Measurements from ENCODE around the gene MED13L.

Gene MED13L

GRCh38 chr12:116070444-116070843 is 207.0 kb downstream of the MED13L start:
- Mint-ChIP-seq H3K36me3 (ENCODE audit: low read depth) (no peaks in the 10 kb centered on the region), H3K4me3 (no peak overlapping the region), H3K27ac (no peak overlapping the region), H3K9me3 (no peaks in the 10 kb centered on the region), H3K4me1 (ENCODE audit: low read depth) (peaks cover 44% of the 10 kb centered on the region), H3K27me3 (no peaks in the 10 kb centered on the region)
- intact Hi-C loops (cut with micrococcal nuclease): no loop called here

- intact Hi-C loops (cut with micrococcal nuclease): loop anchor here (10.0 kb wide), 1 partner anchor 165 kb away; no protein-coding TSS in a partner anchor
- no peak overlapping the region for H3K27ac Mint-ChIP-seq
- no peaks in the 10 kb centered on the region for H3K27me3 Mint-ChIP-seq
- peaks cover 39% of the 10 kb centered on the region for H3K4me1 Mint-ChIP-seq (ENCODE audit: low read depth)
- H3K4me3 Mint-ChIP-seq: no peak overlapping the region
- H3K9me3 Mint-ChIP-seq: no peaks in the 10 kb centered on the region
- no peaks in the 10 kb centered on the region for H3K36me3 Mint-ChIP-seq (ENCODE audit: low read depth)
Measured at GRCh38 chr12:116069943-116070342, 207.6 kb downstream of the MED13L start.

GRCh38 chr12:116068853-116069252 is 208.6 kb downstream of the MED13L start:
- H3K27ac Mint-ChIP-seq: no peak overlapping the region
- peaks cover 36% of the 10 kb centered on the region for H3K4me1 Mint-ChIP-seq (ENCODE audit: low read depth)
- no peak overlapping the region for H3K4me3 Mint-ChIP-seq
- intact Hi-C loops (cut with micrococcal nuclease): loop anchor here (10.0 kb wide), 1 partner anchor 166 kb away; no protein-coding TSS in a partner anchor
- H3K27me3 Mint-ChIP-seq: no peaks in the 10 kb centered on the region
- no peaks in the 10 kb centered on the region for H3K36me3 Mint-ChIP-seq (ENCODE audit: low read depth)
- no peaks in the 10 kb centered on the region for H3K9me3 Mint-ChIP-seq

GRCh38 chr12:116068371-116068770 is 209.1 kb downstream of the MED13L start:
- intact Hi-C loops (cut with micrococcal nuclease): loop anchor here (10.0 kb wide), 1 partner anchor 166 kb away; no protein-coding TSS in a partner anchor
- H3K4me1 Mint-ChIP-seq (ENCODE audit: low read depth): peaks cover 36% of the 10 kb centered on the region

GRCh38 chr12:116067892-116068291 is 209.6 kb downstream of the MED13L start:
- no peaks in the 10 kb centered on the region for H3K9me3 Mint-ChIP-seq
- intact Hi-C loops (cut with micrococcal nuclease): loop anchor here (10.0 kb wide), 1 partner anchor 167 kb away; no protein-coding TSS in a partner anchor
- H3K4me3 Mint-ChIP-seq: no peak overlapping the region
- H3K27ac Mint-ChIP-seq: no peak overlapping the region
- no peaks in the 10 kb centered on the region for H3K27me3 Mint-ChIP-seq
- no peaks in the 10 kb centered on the region for H3K36me3 Mint-ChIP-seq (ENCODE audit: low read depth)
- peaks cover 38% of the 10 kb centered on the region for H3K4me1 Mint-ChIP-seq (ENCODE audit: low read depth)

More at GRCh38 chr12:116068371-116068770, 209.1 kb downstream of the MED13L start:
- Mint-ChIP-seq H3K4me3 (no peak overlapping the region), H3K27ac (no peak overlapping the region), H3K27me3 (no peaks in the 10 kb centered on the region), H3K9me3 (no peaks in the 10 kb centered on the region), H3K36me3 (ENCODE audit: low read depth) (no peaks in the 10 kb centered on the region)

GRCh38 chr12:116066381-116067230 is 210.9 kb downstream of the MED13L start:
- H3K27me3 Mint-ChIP-seq: no peaks in the 10 kb centered on the region
- H3K36me3 Mint-ChIP-seq (ENCODE audit: low read depth): no peaks in the 10 kb centered on the region
- intact Hi-C loops (cut with micrococcal nuclease): loop anchor here (10.0 kb wide), 1 partner anchor 168 kb away; no protein-coding TSS in a partner anchor
- H3K9me3 Mint-ChIP-seq: no peaks in the 10 kb centered on the region
- H3K27ac Mint-ChIP-seq: no peak overlapping the region
- peaks cover 47% of the 10 kb centered on the region for H3K4me1 Mint-ChIP-seq (ENCODE audit: low read depth)
- no peak overlapping the region for H3K4me3 Mint-ChIP-seq

GRCh38 chr12:116065606-116066005 is 211.9 kb downstream of the MED13L start:
- intact Hi-C loops (cut with micrococcal nuclease): loop anchor here (10.0 kb wide), 1 partner anchor 169 kb away; no protein-coding TSS in a partner anchor
- Mint-ChIP-seq H3K9me3 (no peaks in the 10 kb centered on the region), H3K36me3 (ENCODE audit: low read depth) (no peaks in the 10 kb centered on the region), H3K27me3 (no peaks in the 10 kb centered on the region), H3K27ac (no peak overlapping the region), H3K4me3 (no peak overlapping the region), H3K4me1 (ENCODE audit: low read depth) (peaks cover 48% of the 10 kb centered on the region)

- intact Hi-C loops (cut with micrococcal nuclease): loop anchor here (10.0 kb wide), 1 partner anchor 170 kb away; no protein-coding TSS in a partner anchor
- Mint-ChIP-seq H3K27ac (no peak overlapping the region), H3K9me3 (no peaks in the 10 kb centered on the region), H3K4me1 (ENCODE audit: low read depth) (peaks cover 50% of the 10 kb centered on the region), H3K36me3 (ENCODE audit: low read depth) (no peaks in the 10 kb centered on the region), H3K4me3 (no peak overlapping the region), H3K27me3 (no peaks in the 10 kb centered on the region)
Measured at GRCh38 chr12:116064493-116064892, 213.0 kb downstream of the MED13L start.

GRCh38 chr12:116062698-116063097 is 214.8 kb downstream of the MED13L start:
- intact Hi-C loops (cut with micrococcal nuclease): loop anchor here (10.0 kb wide), 1 partner anchor 172 kb away; no protein-coding TSS in a partner anchor
- Mint-ChIP-seq H3K4me1 (ENCODE audit: low read depth) (peaks cover 39% of the 10 kb centered on the region), H3K9me3 (no peaks in the 10 kb centered on the region), H3K36me3 (ENCODE audit: low read depth) (no peaks in the 10 kb centered on the region), H3K27me3 (no peaks in the 10 kb centered on the region), H3K4me3 (no peak overlapping the region), H3K27ac (no peak overlapping the region)

GRCh38 chr12:116060764-116061163 is 216.7 kb downstream of the MED13L start:
- intact Hi-C loops (cut with micrococcal nuclease): loop anchor here (10.0 kb wide), 1 partner anchor 174 kb away; no protein-coding TSS in a partner anchor
- Mint-ChIP-seq H3K36me3 (ENCODE audit: low read depth) (no peaks in the 10 kb centered on the region), H3K27ac (peak overlapping the region; percentile 25), H3K27me3 (no peaks in the 10 kb centered on the region), H3K4me1 (ENCODE audit: low read depth) (peaks cover 26% of the 10 kb centered on the region), H3K9me3 (no peaks in the 10 kb centered on the region), H3K4me3 (no peak overlapping the region)

GRCh38 chr12:116059904-116060303 is 217.6 kb downstream of the MED13L start:
- no peaks in the 10 kb centered on the region for H3K9me3 Mint-ChIP-seq
- H3K36me3 Mint-ChIP-seq (ENCODE audit: low read depth): no peaks in the 10 kb centered on the region
- H3K27ac Mint-ChIP-seq: no peak overlapping the region
- peaks cover 24% of the 10 kb centered on the region for H3K4me1 Mint-ChIP-seq (ENCODE audit: low read depth)
- H3K27me3 Mint-ChIP-seq: no peaks in the 10 kb centered on the region
- intact Hi-C loops (cut with micrococcal nuclease): loop anchor here (10.0 kb wide), 1 partner anchor 175 kb away; no protein-coding TSS in a partner anchor
- no peak overlapping the region for H3K4me3 Mint-ChIP-seq

- H3K9me3 Mint-ChIP-seq: no peaks in the 10 kb centered on the region
- no peaks in the 10 kb centered on the region for H3K27me3 Mint-ChIP-seq
- no peaks in the 10 kb centered on the region for H3K36me3 Mint-ChIP-seq (ENCODE audit: low read depth)
- no peak overlapping the region for H3K27ac Mint-ChIP-seq
- peaks cover 32% of the 10 kb centered on the region for H3K4me1 Mint-ChIP-seq (ENCODE audit: low read depth)
- no peak overlapping the region for H3K4me3 Mint-ChIP-seq
- intact Hi-C loops (cut with micrococcal nuclease): no loop called here
Measured at GRCh38 chr12:116058574-116058973, 218.9 kb downstream of the MED13L start.

- H3K27ac Mint-ChIP-seq: no peak overlapping the region
- intact Hi-C loops (cut with micrococcal nuclease): no loop called here
- H3K36me3 Mint-ChIP-seq (ENCODE audit: low read depth): no peaks in the 10 kb centered on the region
- peaks cover 27% of the 10 kb centered on the region for H3K4me1 Mint-ChIP-seq (ENCODE audit: low read depth)
- H3K4me3 Mint-ChIP-seq: no peak overlapping the region
- H3K9me3 Mint-ChIP-seq: no peaks in the 10 kb centered on the region
- no peaks in the 10 kb centered on the region for H3K27me3 Mint-ChIP-seq
Measured at GRCh38 chr12:116057356-116057755, 220.1 kb downstream of the MED13L start.

GRCh38 chr12:116055895-116056607 is 221.4 kb downstream of the MED13L start:
- Mint-ChIP-seq H3K4me1 (ENCODE audit: low read depth) (peaks cover 18% of the 10 kb centered on the region), H3K4me3 (no peak overlapping the region), H3K27ac (no peak overlapping the region), H3K36me3 (ENCODE audit: low read depth) (no peaks in the 10 kb centered on the region), H3K9me3 (no peaks in the 10 kb centered on the region), H3K27me3 (no peaks in the 10 kb centered on the region)
- intact Hi-C loops (cut with micrococcal nuclease): no loop called here
